GM12878 (cell line): ENCODE results near the gene UBE3B.

Experiments used
- ATF2 ChIP-seq: IDR thresholded peaks from 2 replicates; pipeline ENCODE4 v1.6.1; 2012; ENCODE audit warnings: low read length, inconsistent platforms
- CTCF ChIP-seq, 3 experiments: IDR thresholded peaks in 2 of 3; conservative IDR thresholded peaks in 1 of 3; 2 replicates each; pipeline ENCODE4 v1.5.1; 2011; ENCODE audit warnings: low read depth in 3 of 3, low read length in 3 of 3, mild to moderate bottlenecking in 3 of 3, control low read depth in 2 of 3, moderate library complexity in 2 of 3, inconsistent platforms in 1 of 3, mixed read lengths in 1 of 3; ENCODE audit not compliant: control insufficient read depth in 2 of 3, insufficient read depth in 1 of 3; ENCODE audit errors: extremely low read depth in 1 of 3
- E2F4 ChIP-seq: IDR thresholded peaks from 2 replicates; pipeline ENCODE4 v1.6.1; 2012; ENCODE audit warnings: low read depth, low read length, improper control_type of control experiment
- EZH2 ChIP-seq: IDR thresholded peaks from 2 replicates; pipeline ENCODE4 v1.6.1; 2012; ENCODE audit warnings: low read depth, mild to moderate bottlenecking, control low read depth, inconsistent platforms, low read length, borderline replicate concordance; ENCODE audit not compliant: control insufficient read depth
- KAT2A ChIP-seq: conservative IDR thresholded peaks from 2 replicates; pipeline ENCODE4 v1.6.1; 2011; ENCODE audit warnings: low read depth, low read length; ENCODE audit not compliant: control insufficient read depth
- NBN ChIP-seq: fragments of 450-650 bp; IDR thresholded peaks from 2 replicates; pipeline ENCODE4 v1.6.1; 2016
- PAX8 ChIP-seq: fragments of 450-650 bp; IDR thresholded peaks from 2 replicates; pipeline ENCODE4 v1.6.1; 2017; ENCODE audit warnings: mild to moderate bottlenecking, moderate library complexity
- POLR2AphosphoS5 ChIP-seq: IDR thresholded peaks from 2 replicates; pipeline ENCODE4 v1.6.1; 2011; ENCODE audit warnings: mild to moderate bottlenecking, low read length, inconsistent platforms
- RAD21 ChIP-seq: IDR thresholded peaks from 2 replicates; pipeline ENCODE4 v1.6.1; 2011; ENCODE audit warnings: mild to moderate bottlenecking, low read depth, low read length, moderate library complexity; ENCODE audit not compliant: insufficient read depth
- RB1 ChIP-seq: fragments of 450-650 bp; formaldehyde crosslinking; IDR thresholded peaks from 2 replicates; pipeline ENCODE4 v1.6.1; 2017; ENCODE audit warnings: mild to moderate bottlenecking, borderline replicate concordance
- TARDBP ChIP-seq: IDR thresholded peaks from 2 replicates; pipeline ENCODE4 v1.6.1; 2016; ENCODE audit warnings: borderline replicate concordance
- TCF12 ChIP-seq: IDR thresholded peaks from 2 replicates; pipeline ENCODE4 v1.6.1; 2011; ENCODE audit warnings: low read depth, mild to moderate bottlenecking, low read length
- ZNF384 ChIP-seq: IDR thresholded peaks from 2 replicates; pipeline ENCODE4 v1.6.1; 2012; ENCODE audit warnings: low read depth, mild to moderate bottlenecking, low read length, improper control_type of control experiment, borderline replicate concordance

DNA sequence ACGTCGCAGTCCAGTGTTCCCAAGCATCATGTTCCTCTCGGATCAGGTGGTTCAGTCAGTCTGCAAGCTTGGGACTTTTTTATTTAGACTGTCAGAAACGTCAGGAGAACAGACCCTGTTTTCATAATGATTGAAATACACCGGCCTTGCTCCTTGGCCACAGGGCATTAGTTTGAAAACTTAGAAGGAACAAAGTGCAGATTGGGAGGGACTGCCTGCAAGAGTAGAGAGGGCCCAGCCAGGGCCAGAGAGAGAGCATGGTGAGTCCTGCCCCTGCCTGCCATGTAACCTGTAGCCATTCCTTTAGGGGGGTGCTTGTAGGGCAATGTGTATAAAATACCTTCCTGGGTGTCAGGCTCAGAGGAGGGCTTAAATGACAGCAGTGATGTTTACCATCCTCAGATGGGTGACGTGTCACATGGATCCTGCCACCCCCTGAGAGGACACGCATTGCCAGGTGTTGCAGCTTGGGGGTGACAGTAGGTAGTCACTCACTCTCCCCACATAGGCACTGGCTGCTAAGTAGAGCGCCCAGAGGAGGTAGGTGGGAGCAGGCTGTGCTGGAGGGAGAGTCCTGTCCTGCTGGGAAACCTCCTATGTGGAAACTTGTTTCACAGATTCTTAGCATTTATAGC is 50.2 kb downstream of the UBE3B start:
- no peak for TF ChIP-seq EZH2
- TF ChIP-seq CTCF (IDR thresholded peaks at IDR 0.05 in 2 of 3, conservative IDR thresholded peaks at IDR 0.05 in 1 of 3; ENCODE audit: control insufficient read depth in 2 of 3, extremely low read depth in 1 of 3, insufficient read depth in 1 of 3, low read depth in 3 of 3, low read length in 3 of 3), result no peak
- no peak for TF ChIP-seq RB1
- no peak for TF ChIP-seq TCF12
- no peak for TF ChIP-seq KAT2A
- TF ChIP-seq E2F4, result no peak
- TF ChIP-seq PAX8, result no peak
- TF ChIP-seq RAD21, result no peak
- no peak for TF ChIP-seq TARDBP
- TF ChIP-seq POLR2AphosphoS5, result no peak
- TF ChIP-seq NBN, result no peak
- TF ChIP-seq ZNF384, result no peak
- TF ChIP-seq ATF2, result no peak
